Measurements from ENCODE around the gene CAPN1.
"Not testable (repeated sequence)": the region's sequence is repeated elsewhere in the genome, so short reads cannot be mapped to it uniquely, and the experiment has no call there.

CAPN1 gene

DNA sequence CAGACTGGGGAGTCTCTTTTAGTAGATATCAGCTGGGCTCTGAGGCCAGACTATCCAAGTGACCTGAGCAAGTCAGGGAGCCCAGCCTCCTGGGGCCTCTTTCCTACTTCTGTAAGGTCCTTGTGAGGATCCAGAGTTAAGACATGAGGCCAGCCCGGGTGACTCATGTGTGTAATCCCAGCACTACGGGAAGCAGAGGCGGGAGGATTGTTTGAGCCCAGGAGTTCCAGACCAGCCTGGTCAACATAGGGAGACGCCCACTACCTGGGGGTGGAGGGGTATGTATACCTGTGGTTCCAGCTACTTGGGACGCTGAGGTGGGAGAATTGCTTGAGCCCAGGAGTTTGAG is 43.2 kb downstream of the CAPN1 start:
- peak; percentile 47 for DNase-seq (ENCODE audit: low read depth, low spot score)
- peak overlapping the region; percentile 76 for H3K9ac ChIP-seq (ENCODE audit: insufficient read length, low read depth)
- H3K9me3 ChIP-seq (ENCODE audit: insufficient read depth, low read length), result peaks cover 2% of the 10 kb centered on the region; the same call in 1 of the 2 replicates
- H3K4me1 ChIP-seq (ENCODE audit: insufficient read depth, insufficient read length), result peaks cover 8% of the 10 kb centered on the region
- H3K27me3 ChIP-seq (ENCODE audit: insufficient read depth, insufficient read length), result peaks cover 8% of the 10 kb centered on the region
- no peak overlapping the region for H3K4me3 ChIP-seq (ENCODE audit: insufficient read length, low read depth)
- TF ChIP-seq SUZ12 (IDR thresholded peaks at IDR 0.05; ENCODE audit: extremely low read depth, insufficient read depth, insufficient read length) (no peak), YY1 (IDR thresholded peaks at IDR 0.05; ENCODE audit: insufficient read depth, insufficient read length) (no peak), ZNF274 (IDR thresholded peaks at IDR 0.05; ENCODE audit: low read depth, low read length) (no peak)
- peaks cover 6% of the 10 kb centered on the region for H3K36me3 ChIP-seq (ENCODE audit: insufficient read depth, insufficient read length, low read length)

DNA sequence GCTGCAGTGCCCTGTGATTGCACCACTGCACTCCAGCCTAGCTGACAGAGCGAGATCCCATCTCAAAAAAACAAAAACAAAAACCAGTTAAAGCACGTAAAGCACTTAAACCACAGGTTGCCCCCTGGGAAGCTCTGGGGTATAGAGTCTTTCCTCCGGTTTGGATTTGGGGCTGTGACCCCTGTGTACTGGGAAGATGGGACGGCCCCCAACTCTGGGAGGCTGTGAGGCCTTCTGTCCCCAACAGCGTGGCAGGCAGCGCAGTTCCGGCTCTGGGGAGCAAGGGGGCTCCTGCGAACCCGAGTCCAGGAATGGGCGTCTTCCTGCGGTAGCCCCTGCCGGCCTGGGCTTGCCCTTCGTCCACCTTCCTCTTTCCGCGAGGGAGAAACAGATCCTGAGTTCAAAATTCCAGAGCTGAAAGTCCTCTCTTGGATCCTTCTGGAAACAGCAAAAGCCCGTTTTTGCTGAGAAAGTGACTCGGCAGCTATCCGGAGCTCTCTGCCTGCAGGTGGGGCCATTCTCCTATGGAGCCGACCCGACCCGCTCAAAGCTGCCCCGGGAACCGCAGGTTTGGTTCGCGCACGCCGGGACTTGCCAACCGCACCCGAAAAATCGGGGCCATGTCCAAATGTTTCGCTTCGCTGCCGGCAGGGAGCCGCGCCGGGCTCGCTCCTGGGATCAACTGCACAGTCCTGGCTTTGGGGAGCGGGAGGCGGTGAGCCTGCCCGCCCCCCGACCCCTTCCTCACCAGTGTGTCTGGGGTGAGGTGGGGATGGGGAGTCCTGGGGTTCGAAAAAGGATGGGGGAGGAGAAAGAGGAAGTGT is 43.8 kb downstream of the CAPN1 start:
- TF ChIP-seq ZNF274 (IDR thresholded peaks at IDR 0.05; ENCODE audit: low read depth, low read length) (no peak), SUZ12 (IDR thresholded peaks at IDR 0.05; ENCODE audit: extremely low read depth, insufficient read depth, insufficient read length) (no peak), YY1 (IDR thresholded peaks at IDR 0.05; ENCODE audit: insufficient read depth, insufficient read length) (no peak)
- Histone ChIP-seq H3K9ac (ENCODE audit: insufficient read length, low read depth) (peak overlapping the region; percentile 76), H3K4me3 (ENCODE audit: insufficient read length, low read depth) (peak overlapping the region; percentile 22), H3K9me3 (ENCODE audit: insufficient read depth, low read length) (peaks cover 5% of the 10 kb centered on the region; the same call in 1 of the 2 replicates), H3K4me1 (ENCODE audit: insufficient read depth, insufficient read length) (peaks cover 8% of the 10 kb centered on the region), H3K36me3 (ENCODE audit: insufficient read depth, insufficient read length, low read length) (peaks cover 6% of the 10 kb centered on the region), H3K27me3 (ENCODE audit: insufficient read depth, insufficient read length) (peaks cover 8% of the 10 kb centered on the region)
- peak; percentile 68 for DNase-seq (ENCODE audit: low read depth, low spot score)

DNA sequence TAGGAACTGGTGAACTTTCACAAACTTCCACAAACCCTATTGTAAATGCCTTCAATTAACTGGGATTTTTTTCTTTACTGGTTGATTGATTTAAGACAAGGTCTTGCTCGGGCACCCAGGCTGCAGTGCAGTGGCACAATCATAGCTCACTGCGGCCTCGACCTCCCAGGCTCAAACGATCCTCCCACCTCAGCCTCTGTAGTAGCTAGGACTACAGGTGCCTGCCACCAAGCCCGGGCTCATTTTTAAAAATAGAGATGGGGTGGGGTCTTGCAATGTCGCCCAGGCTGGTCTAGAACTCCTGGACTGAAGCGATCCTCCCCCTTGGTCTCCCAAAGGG is 44.3 kb downstream of the CAPN1 start:
- peak overlapping the region; percentile 22 for H3K4me3 ChIP-seq (ENCODE audit: insufficient read length, low read depth)
- TF ChIP-seq SUZ12 (IDR thresholded peaks at IDR 0.05; ENCODE audit: extremely low read depth, insufficient read depth, insufficient read length), result no peak
- no peak for TF ChIP-seq ZNF274 (IDR thresholded peaks at IDR 0.05; ENCODE audit: low read depth, low read length)
- no peak for TF ChIP-seq YY1 (IDR thresholded peaks at IDR 0.05; ENCODE audit: insufficient read depth, insufficient read length)
- peaks cover 8% of the 10 kb centered on the region for H3K27me3 ChIP-seq (ENCODE audit: insufficient read depth, insufficient read length)
- H3K4me1 ChIP-seq (ENCODE audit: insufficient read depth, insufficient read length), result peaks cover 8% of the 10 kb centered on the region
- H3K36me3 ChIP-seq (ENCODE audit: insufficient read depth, insufficient read length, low read length), result peaks cover 6% of the 10 kb centered on the region
- H3K9me3 ChIP-seq (ENCODE audit: insufficient read depth, low read length), result peaks cover 5% of the 10 kb centered on the region; the same call in 1 of the 2 replicates
- H3K9ac ChIP-seq (ENCODE audit: insufficient read length, low read depth), result peak overlapping the region; percentile 76
- DNase-seq (ENCODE audit: low read depth, low spot score), result no peak

DNA sequence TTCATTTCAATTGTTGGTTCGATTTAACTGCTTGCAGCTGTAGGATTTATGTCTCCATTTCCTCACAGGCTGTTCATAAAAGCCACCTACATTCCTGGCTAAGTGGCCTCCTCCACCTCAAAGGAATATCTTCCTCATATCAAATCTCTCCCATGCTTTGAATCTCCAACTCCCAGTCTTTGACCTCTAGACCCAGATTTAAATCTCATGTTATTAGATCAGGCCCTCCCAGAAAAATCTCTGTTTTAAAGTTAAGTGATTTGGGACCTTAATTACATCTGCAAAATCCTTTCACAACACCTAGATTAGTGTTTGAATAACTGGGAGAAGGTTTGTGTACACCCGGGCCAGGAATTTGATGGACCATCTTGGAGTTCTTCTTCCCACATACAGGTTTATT is 46.2 kb downstream of the CAPN1 start:
- Histone ChIP-seq H3K9ac (ENCODE audit: insufficient read length, low read depth) (no peak overlapping the region), H3K27me3 (ENCODE audit: insufficient read depth, insufficient read length) (peaks cover 8% of the 10 kb centered on the region), H3K9me3 (ENCODE audit: insufficient read depth, low read length) (peaks cover 5% of the 10 kb centered on the region; the same call in 1 of the 2 replicates), H3K36me3 (ENCODE audit: insufficient read depth, insufficient read length, low read length) (peaks cover 6% of the 10 kb centered on the region), H3K4me1 (ENCODE audit: insufficient read depth, insufficient read length) (peaks cover 8% of the 10 kb centered on the region), H3K4me3 (ENCODE audit: insufficient read length, low read depth) (no peak overlapping the region)
- no peak for DNase-seq (ENCODE audit: low read depth, low spot score)
- no peak for TF ChIP-seq YY1 (IDR thresholded peaks at IDR 0.05; ENCODE audit: insufficient read depth, insufficient read length)
- TF ChIP-seq SUZ12 (IDR thresholded peaks at IDR 0.05; ENCODE audit: extremely low read depth, insufficient read depth, insufficient read length), result no peak
- no peak for TF ChIP-seq ZNF274 (IDR thresholded peaks at IDR 0.05; ENCODE audit: low read depth, low read length)

DNA sequence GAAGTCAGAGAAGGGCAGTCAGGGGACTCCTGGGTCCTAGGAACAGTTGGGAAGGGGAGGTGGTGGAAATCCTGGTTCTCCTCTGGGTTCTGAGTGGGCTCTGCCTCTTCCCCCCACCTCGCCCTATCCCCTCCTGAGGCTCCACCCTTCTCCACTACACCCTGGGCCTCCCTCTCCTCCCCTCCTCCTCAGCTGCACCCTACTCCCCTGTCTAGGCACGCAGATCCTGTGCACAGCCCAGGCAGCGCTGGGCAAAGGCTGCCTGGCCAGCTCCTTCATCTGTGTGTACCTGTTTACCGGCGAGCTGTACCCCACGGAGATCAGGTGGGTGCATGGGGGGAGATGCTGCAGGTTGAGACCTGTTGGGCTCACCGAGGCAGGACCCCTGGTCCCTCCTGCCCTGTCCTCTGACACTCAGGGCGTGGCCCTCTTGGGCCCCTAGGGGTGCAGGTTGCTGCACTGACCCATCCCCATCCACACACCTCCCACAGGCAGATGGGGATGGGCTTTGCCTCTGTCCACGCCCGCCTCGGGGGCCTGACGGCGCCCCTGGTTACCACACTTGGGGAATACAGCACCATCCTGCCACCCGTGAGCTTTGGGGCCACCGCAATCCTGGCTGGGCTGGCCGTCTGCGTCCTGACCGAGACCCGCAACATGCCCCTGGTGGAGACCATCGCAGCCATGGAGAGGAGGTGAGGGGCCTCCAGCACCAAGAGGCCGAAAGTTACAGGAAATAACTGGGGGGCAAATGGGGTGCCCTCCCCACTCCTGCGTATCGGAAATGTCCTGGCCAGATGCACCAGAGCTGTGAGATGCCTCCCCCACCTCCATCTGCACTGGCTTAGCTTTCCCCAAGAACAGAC is 54.7 kb downstream of the CAPN1 start:
- H3K4me1 ChIP-seq (ENCODE audit: insufficient read depth, insufficient read length), result peaks cover 10% of the 10 kb centered on the region
- no peak for TF ChIP-seq SUZ12 (IDR thresholded peaks at IDR 0.05; ENCODE audit: extremely low read depth, insufficient read depth, insufficient read length)
- no peak for TF ChIP-seq YY1 (IDR thresholded peaks at IDR 0.05; ENCODE audit: insufficient read depth, insufficient read length)
- TF ChIP-seq ZNF274 (IDR thresholded peaks at IDR 0.05; ENCODE audit: low read depth, low read length), result no peak
- no peak for DNase-seq (ENCODE audit: low read depth, low spot score)
- no peaks in the 10 kb centered on the region for H3K36me3 ChIP-seq (ENCODE audit: insufficient read depth, insufficient read length, low read length)
- H3K4me3 ChIP-seq (ENCODE audit: insufficient read length, low read depth), result no peak overlapping the region
- H3K9me3 ChIP-seq (ENCODE audit: insufficient read depth, low read length), result 0 out of 2 replicates have a peak, but pooled peaks cover under 1% of the 10 kb centered on the region
- H3K27me3 ChIP-seq (ENCODE audit: insufficient read depth, insufficient read length), result no peaks in the 10 kb centered on the region
- H3K9ac ChIP-seq (ENCODE audit: insufficient read length, low read depth), result no peak overlapping the region

DNA sequence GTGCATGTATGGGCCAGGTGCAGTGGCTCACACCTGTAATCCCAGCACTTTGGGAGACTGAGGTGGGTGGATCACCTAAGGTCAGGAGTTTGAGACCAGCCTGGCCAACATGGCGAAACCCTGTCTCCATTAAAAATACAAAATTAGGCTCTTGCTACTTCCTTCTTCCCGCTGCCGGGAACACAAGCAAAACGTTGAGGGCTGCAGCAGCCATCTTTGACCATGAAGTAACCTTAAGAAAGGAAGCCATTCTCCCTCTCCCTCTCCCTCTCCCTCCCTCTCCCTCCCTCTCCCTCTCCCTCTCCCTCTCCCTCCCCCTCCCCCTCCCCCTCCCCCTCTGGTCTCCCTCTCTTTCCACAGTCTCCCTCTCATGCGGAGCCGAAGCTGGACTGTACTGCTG is 56.6 kb downstream of the CAPN1 start:
- not testable (repeated sequence) for H3K36me3 ChIP-seq (ENCODE audit: insufficient read depth, insufficient read length, low read length); H3K9ac ChIP-seq (ENCODE audit: insufficient read length, low read depth); H3K27me3 ChIP-seq (ENCODE audit: insufficient read depth, insufficient read length); H3K4me1 ChIP-seq (ENCODE audit: insufficient read depth, insufficient read length); H3K4me3 ChIP-seq (ENCODE audit: insufficient read length, low read depth); DNase-seq (ENCODE audit: low read depth, low spot score)
- peaks cover 13% of the 10 kb centered on the region; the same call in 1 of the 2 replicates for H3K9me3 ChIP-seq (ENCODE audit: insufficient read depth, low read length)

DNA sequence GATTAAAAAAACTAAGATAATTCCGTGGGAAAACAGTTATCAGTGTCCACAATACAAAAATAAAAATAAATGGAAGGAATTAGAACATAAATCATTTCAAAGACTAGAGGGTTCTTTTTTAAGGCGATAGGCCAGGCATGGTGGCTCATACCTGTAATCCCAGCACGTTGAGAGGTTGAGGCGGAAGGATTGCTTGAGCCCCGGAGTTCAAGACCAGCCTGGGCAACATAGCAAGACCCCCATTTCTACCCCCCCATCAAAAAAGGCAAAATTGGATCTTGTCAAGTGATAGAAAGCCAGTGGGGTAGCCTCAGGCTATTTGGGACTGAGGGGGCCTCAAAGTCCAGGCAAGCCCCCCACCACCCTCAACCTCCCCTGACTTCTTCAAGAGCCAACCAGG is 59.4 kb downstream of the CAPN1 start:
- no peak overlapping the region for H3K4me3 ChIP-seq (ENCODE audit: insufficient read length, low read depth)
- TF ChIP-seq SUZ12 (IDR thresholded peaks at IDR 0.05; ENCODE audit: extremely low read depth, insufficient read depth, insufficient read length) (no peak), YY1 (IDR thresholded peaks at IDR 0.05; ENCODE audit: insufficient read depth, insufficient read length) (no peak), ZNF274 (IDR thresholded peaks at IDR 0.05; ENCODE audit: low read depth, low read length) (no peak)
- no peaks in the 10 kb centered on the region for H3K36me3 ChIP-seq (ENCODE audit: insufficient read depth, insufficient read length, low read length)
- DNase-seq (ENCODE audit: low read depth, low spot score), result no peak
- no peaks in the 10 kb centered on the region for H3K27me3 ChIP-seq (ENCODE audit: insufficient read depth, insufficient read length)
- peaks cover 13% of the 10 kb centered on the region; the same call in 1 of the 2 replicates for H3K9me3 ChIP-seq (ENCODE audit: insufficient read depth, low read length)
- no peak overlapping the region for H3K9ac ChIP-seq (ENCODE audit: insufficient read length, low read depth)
- peaks cover 9% of the 10 kb centered on the region for H3K4me1 ChIP-seq (ENCODE audit: insufficient read depth, insufficient read length)
